NOMO-1 treated with DMSO at 0.1 percent for 48 hours (cell line): ENCODE data around the gene LIMD2.
A peak's percentile ranks its signal among the peaks of the same experiment; 100 is the strongest.
"Not testable (repeated sequence)": the region's sequence is repeated elsewhere in the genome, so short reads cannot be mapped to it uniquely, and the experiment has no call there.

Source experiments
- DNase-seq: peaks from one replicate; lab custom pipeline; 2025; ENCODE audit not compliant: unreplicated experiment; lab: John Stamatoyannopoulos, UW

LIMD2 gene

GRCh38 chr17:63699638-63700527 lies at the start of gene LIMD2:
TSS of gene LIMD2 (minus strand) at chr17:63700125. CDS start at chr17:63699298, 827 bp downstream.
- no peak for DNase-seq

- DNase-seq, result peak; percentile 99
Observed at GRCh38 chr17:63741408-63742173, 41.7 kb upstream of the LIMD2 start, which contains the start of gene STRADA. TSS of gene STRADA (minus strand) at chr17:63741799. CDS start at chr17:63728369, 13,430 bp downstream.

GRCh38 chr17:63741143-63741407 lies 41.1 kb upstream of the LIMD2 start:
- peak; percentile 58 for DNase-seq

- peak; percentile 25 for DNase-seq
Observed at GRCh38 chr17:63740464-63741142, 40.7 kb upstream of the LIMD2 start.

- DNase-seq, result no peak
Observed at GRCh38 chr17:63735691-63736090, 35.8 kb upstream of the LIMD2 start.

- DNase-seq, result no peak
Observed at GRCh38 chr17:63722403-63722802, 22.5 kb upstream of the LIMD2 start.

GRCh38 chr17:63720194-63720593 lies 20.3 kb upstream of the LIMD2 start:
- not testable (repeated sequence) for DNase-seq

GRCh38 chr17:63718988-63719387 lies 19.1 kb upstream of the LIMD2 start:
- no peak for DNase-seq

GRCh38 chr17:63716426-63716825 lies 16.5 kb upstream of the LIMD2 start:
- no peak for DNase-seq

GRCh38 chr17:63714550-63715277 lies 14.8 kb upstream of the LIMD2 start:
- no peak for DNase-seq

- no peak for DNase-seq
Observed at GRCh38 chr17:63709110-63709509, 9.2 kb upstream of the LIMD2 start.

GRCh38 chr17:63707151-63707550 lies 7.2 kb upstream of the LIMD2 start:
- DNase-seq, result no peak

GRCh38 chr17:63706336-63707082 lies 6.6 kb upstream of the LIMD2 start:
- no peak for DNase-seq

GRCh38 chr17:63705657-63706056 lies 5.7 kb upstream of the LIMD2 start:
- no peak for DNase-seq

GRCh38 chr17:63704836-63705235 lies 4.9 kb upstream of the LIMD2 start:
- DNase-seq, result no peak

GRCh38 chr17:63704259-63704576 lies 4.3 kb upstream of the LIMD2 start:
- DNase-seq, result no peak

- no peak for DNase-seq
Observed at GRCh38 chr17:63703556-63704258, 3.8 kb upstream of the LIMD2 start.

GRCh38 chr17:63703029-63703428 lies 3.1 kb upstream of the LIMD2 start:
- no peak for DNase-seq

- no peak for DNase-seq
Observed at GRCh38 chr17:63702721-63703015, 2.7 kb upstream of the LIMD2 start.
